ENCODE results near the gene MEIOB.

MEIOB gene

DNA sequence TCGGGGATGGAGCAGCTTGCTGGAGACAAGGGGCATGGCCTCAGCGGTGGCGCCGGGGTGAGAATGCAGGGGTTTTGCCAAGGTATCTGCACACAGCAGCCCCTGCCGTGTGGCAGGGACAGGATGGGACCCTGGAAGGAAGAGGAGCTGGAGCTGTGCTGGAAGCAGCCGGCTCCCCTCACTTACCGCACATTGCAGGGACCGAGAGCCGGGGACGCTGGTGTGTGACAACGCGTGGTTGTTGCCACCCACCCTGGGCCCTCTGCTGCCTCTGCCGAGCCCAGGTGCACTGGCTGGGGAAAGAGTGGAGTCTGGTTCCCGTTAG, 86.2 kb downstream of the MEIOB start:
- DNase-seq: no peak

DNA sequence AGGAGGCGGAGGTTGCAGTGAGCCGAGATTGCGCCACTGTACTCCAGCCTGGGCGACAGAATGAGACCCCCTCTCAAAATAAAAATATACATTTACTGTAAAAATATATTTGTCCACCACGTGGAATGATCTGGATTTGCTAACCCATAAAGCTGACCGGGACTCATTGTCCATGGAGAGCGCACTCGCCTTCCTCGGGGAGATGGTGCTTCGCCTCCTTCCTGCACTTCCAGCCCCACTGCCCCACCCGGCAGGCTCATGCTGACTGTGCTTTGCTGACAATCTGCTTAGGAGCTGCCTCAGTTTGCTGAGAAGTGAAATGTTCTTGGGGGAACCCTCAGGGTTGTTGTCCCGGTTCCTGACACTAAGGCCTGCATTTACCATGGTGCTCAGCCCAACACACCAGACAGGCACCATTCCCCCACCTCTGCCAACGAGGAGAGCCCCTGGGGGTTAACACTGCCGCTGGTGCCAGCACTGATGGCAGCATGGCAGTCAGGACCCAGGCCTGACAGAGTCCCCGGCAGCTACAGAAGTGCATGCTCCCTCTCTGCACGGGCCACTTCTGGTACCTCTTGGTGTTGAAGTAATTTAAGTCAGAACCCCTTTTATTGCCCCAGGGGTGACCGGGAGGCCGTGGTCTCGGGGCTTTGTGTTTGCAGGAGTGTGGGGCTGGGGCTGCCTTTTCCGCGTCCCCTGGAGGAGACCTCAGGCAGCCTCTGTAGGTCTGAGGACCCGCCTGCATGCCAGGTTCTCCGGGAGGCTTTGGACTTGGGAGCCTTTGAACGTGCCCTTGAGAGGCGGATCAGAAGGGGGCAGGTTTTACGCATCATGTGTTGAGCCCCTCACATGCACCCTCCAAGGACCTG, 86.8 kb downstream of the MEIOB start:
- no peak for DNase-seq
